PC-9 (cell line): ENCODE measurements around the gene GGT1.
"Not testable (repeated sequence)": the region's sequence is repeated elsewhere in the genome, so short reads cannot be mapped to it uniquely, and the experiment has no call there.

Experiments used
- EZH2 ChIP-seq: fragments of 200-600 bp; sonication (generic); IDR thresholded peaks from 2 replicates; pipeline ENCODE4 v1.8.0; 2017; ENCODE audit warnings: antibody characterized with exemption, low read depth
- TF ChIP-seq, protein P1 (sequence below): fragments of 200-600 bp; sonication (generic); conservative IDR thresholded peaks from 2 replicates; pipeline ENCODE4 v1.6.1; 2017; ENCODE audit warnings: mixed run types, antibody characterized with exemption, mild to moderate bottlenecking, moderate library complexity

DNA sequence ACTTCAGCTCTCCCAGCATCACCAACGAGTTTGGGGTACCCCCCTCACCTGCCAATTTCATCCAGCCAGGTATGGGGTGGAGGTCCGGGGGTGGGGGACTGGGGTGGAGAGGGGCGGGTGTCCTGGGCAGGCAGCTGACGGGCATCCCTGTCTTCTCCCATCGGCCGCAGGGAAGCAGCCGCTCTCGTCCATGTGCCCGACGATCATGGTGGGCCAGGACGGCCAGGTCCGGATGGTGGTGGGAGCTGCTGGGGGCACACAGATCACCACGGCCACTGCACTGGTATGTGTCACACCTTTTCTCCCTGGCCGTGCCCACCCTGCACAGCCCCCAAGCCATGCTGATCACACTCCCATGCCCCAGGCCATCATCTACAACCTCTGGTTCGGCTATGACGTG lies 24.9 kb downstream of the GGT1 start:
- TF ChIP-seq, protein P1, sequence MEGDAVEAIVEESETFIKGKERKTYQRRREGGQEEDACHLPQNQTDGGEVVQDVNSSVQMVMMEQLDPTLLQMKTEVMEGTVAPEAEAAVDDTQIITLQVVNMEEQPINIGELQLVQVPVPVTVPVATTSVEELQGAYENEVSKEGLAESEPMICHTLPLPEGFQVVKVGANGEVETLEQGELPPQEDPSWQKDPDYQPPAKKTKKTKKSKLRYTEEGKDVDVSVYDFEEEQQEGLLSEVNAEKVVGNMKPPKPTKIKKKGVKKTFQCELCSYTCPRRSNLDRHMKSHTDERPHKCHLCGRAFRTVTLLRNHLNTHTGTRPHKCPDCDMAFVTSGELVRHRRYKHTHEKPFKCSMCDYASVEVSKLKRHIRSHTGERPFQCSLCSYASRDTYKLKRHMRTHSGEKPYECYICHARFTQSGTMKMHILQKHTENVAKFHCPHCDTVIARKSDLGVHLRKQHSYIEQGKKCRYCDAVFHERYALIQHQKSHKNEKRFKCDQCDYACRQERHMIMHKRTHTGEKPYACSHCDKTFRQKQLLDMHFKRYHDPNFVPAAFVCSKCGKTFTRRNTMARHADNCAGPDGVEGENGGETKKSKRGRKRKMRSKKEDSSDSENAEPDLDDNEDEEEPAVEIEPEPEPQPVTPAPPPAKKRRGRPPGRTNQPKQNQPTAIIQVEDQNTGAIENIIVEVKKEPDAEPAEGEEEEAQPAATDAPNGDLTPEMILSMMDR = not testable (repeated sequence)
- TF ChIP-seq EZH2 = not testable (repeated sequence)
